Measurements from ENCODE around the gene SUN1. TPM values are rescaled to one million over a fixed set of nuclear protein-coding genes. Genes with fewer than 3 reads are reported as not detected.

Gene SUN1
- total and polyA plus RNA-seq, 5 donors from 2014 or later = 46.8 to 90.0 (median 54.4) TPM

DNA sequence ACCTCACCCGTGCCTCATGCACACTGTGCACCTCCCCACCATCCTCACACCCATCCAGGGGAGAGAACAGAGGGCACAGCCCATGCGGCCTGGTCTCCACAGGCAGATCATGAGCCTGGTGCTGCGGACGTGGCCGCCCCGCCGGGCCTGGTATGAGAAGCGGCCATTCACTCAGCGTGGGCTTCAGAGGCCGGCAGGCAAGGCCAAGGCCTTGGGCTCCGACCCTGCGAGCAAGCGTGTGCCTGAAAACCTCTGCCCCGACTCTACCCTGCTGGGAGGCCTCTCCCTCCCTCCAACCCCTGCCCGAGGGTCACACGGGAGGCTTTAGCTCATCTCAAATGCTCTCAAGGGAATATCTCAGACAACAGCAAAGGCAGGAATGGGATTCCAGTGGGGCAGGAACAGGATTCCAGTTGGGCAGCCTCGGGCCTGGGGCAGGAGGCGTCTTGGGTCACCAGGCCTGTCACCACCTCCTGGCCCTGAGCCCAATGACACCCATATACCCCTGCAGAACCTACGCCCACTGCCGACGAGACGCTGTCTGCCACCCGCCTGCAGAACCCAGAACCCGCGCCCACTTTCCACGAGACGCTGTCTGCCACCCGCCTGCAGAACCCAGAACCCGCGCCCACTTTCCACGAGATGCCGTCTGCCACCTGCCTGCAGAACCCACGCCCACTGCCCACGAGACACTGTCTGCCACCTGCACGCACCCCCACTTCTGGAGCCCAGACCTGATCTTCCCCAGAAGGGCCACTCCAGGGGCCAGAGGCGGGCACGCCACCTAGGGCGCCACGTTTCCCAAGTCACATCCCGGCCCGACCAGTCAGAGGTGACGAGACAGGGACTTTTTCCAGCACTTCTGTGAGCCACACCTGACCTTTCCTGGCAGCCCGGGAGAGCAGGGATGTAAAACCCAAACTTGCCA lies 83.3 kb downstream of the SUN1 start:
- DNase-seq = no peak
- H3K9me3 Mint-ChIP-seq = no peaks in the 10 kb centered on the region
- Histone ChIP-seq H3K4me1 (ENCODE audit: control insufficient read depth, insufficient read depth, low read length, poor library complexity, severe bottlenecking) (no peaks in the 10 kb centered on the region), H3K36me3 (ENCODE audit: control insufficient read depth, insufficient read depth, low read length) (no peaks in the 10 kb centered on the region), H3K4me3 (ENCODE audit: low read depth, low read length) (no peak overlapping the region), H3K27ac (ENCODE audit: insufficient read depth, low read length, poor library complexity, severe bottlenecking) (no peak overlapping the region), H3K9me3 (ENCODE audit: control insufficient read depth in 2 of 2, low read length in 2 of 2) (no peaks in the 10 kb centered on the region), H3K27me3 (ENCODE audit: control insufficient read depth, insufficient read depth, low read length) (no peaks in the 10 kb centered on the region)
- H3K36me3 Mint-ChIP-seq = no peaks in the 10 kb centered on the region
- ATAC-seq (ENCODE audit: low read depth in 2 of 2) = no peak
- peak overlapping the region in 1 of 4 donors; percentile 72 for H3K4me3 Mint-ChIP-seq
- peaks cover 5% of the 10 kb centered on the region for H3K27me3 Mint-ChIP-seq
- peaks cover 0 to 8% (median 0%) of the 10 kb centered on the region in 4 donors for H3K4me1 Mint-ChIP-seq
- no peak overlapping the region for H3K27ac Mint-ChIP-seq

DNA sequence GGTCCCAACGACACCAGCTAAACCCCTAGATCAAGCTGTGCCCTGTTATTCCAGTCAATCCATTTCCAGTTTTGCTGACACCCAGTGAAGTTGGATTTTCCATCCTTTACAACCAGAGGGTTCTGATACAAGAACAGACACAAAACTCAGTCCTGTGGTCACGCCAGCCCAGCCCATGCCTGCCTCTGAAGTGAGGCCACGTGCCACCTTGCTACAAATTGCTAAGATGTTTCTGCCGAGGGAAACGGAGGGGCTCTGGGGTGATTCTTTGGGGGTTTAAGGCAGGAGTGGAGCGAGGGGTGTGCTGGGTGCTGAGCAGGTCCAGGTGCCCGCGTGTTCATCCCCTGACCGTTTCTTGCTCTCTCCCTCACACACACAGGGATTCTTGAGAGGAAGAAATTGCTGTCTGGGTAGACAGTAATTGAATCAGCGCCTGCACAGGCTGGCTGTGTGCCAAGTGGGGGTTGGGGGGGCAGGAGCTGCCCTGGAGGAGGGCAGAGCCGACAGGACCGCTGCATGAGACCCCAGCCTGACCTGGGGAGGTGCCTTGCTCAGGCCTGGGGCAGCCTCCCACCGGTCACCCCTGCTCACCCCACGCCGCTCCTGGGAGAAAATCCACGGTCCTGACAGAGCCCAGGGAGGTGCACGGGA lies 84.1 kb downstream of the SUN1 start:
- ATAC-seq (ENCODE audit: low read depth in 2 of 2) = no peak
- H3K4me3 ChIP-seq (ENCODE audit: low read depth, low read length) = no peak overlapping the region

DNA sequence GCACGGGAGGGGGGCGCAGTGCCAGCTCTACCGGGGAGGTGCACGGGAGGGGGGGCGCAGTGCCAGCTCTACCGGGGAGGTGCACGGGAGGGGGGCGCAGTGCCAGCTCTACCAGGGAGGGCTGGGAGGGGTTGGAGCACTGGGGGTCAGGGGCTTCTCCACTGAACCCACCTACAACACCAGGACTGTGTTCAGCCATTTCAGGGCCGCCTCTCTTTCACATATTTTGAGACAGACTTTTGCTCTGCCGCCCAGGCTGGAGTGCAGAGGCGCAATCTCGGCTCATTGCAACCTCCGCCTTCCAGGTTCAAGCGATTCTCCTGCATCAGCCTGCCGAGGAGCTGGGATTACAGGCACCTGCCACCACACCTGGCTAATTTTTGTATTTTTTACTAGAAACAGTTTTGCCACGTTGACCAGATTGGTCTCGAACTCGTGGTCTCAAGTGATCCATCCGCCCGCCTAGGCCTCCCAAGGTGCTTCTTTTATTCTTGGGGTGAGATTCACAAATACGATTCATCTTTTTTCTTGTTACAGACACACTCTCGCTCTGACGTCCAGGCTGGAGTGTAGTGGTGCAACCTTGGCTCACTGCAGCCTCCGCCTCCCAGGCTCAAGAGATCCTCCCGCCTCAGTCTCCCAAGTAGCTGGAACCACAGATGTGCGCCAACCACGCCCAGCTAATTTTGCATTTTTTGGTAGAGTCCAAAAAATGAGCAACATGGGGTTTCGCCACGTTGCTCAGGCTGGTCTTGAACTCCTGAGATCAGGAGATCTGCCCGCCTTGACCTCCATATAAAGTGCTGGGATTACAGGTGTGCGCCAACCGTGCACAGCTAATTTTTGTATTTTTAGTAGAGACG lies 85.2 kb downstream of the SUN1 start:
- no peak for DNase-seq
- Histone ChIP-seq H3K27ac (ENCODE audit: insufficient read depth, low read length, poor library complexity, severe bottlenecking) (no peak overlapping the region), H3K9me3 (ENCODE audit: control insufficient read depth in 2 of 2, low read length in 2 of 2) (no peaks in the 10 kb centered on the region), H3K4me3 (ENCODE audit: low read depth, low read length) (no peak overlapping the region), H3K4me1 (ENCODE audit: control insufficient read depth, insufficient read depth, low read length, poor library complexity, severe bottlenecking) (peaks cover 16% of the 10 kb centered on the region), H3K27me3 (ENCODE audit: control insufficient read depth, insufficient read depth, low read length) (no peaks in the 10 kb centered on the region), H3K36me3 (ENCODE audit: control insufficient read depth, insufficient read depth, low read length) (no peaks in the 10 kb centered on the region)
- Mint-ChIP-seq H3K36me3 (no peaks in the 10 kb centered on the region), H3K4me1 (peaks cover 0 to 19% (median 0%) of the 10 kb centered on the region in 4 donors), H3K4me3 (no peak overlapping the region), H3K27ac (peak overlapping the region in 1 of 3 donors; percentile 46), H3K9me3 (no peaks in the 10 kb centered on the region), H3K27me3 (peaks cover 5% of the 10 kb centered on the region)
- ATAC-seq (ENCODE audit: low read depth in 2 of 2) = no peak

More for the DNA sequence above, 84.1 kb downstream of the SUN1 start:
- Histone ChIP-seq H3K36me3 (ENCODE audit: control insufficient read depth, insufficient read depth, low read length) (no peaks in the 10 kb centered on the region), H3K27me3 (ENCODE audit: control insufficient read depth, insufficient read depth, low read length) (no peaks in the 10 kb centered on the region), H3K4me1 (ENCODE audit: control insufficient read depth, insufficient read depth, low read length, poor library complexity, severe bottlenecking) (peaks cover 6% of the 10 kb centered on the region), H3K27ac (ENCODE audit: insufficient read depth, low read length, poor library complexity, severe bottlenecking) (no peak overlapping the region), H3K9me3 (ENCODE audit: control insufficient read depth in 2 of 2, low read length in 2 of 2) (no peaks in the 10 kb centered on the region)
- peaks cover 5% of the 10 kb centered on the region for H3K27me3 Mint-ChIP-seq
- no peaks in the 10 kb centered on the region for H3K9me3 Mint-ChIP-seq
- DNase-seq = no peak
- no peaks in the 10 kb centered on the region for H3K36me3 Mint-ChIP-seq
- H3K4me3 Mint-ChIP-seq = peak overlapping the region in 2 of 4 donors; percentile 48 to 72
- H3K4me1 Mint-ChIP-seq = peaks cover 0 to 16% (median 0%) of the 10 kb centered on the region in 4 donors
- H3K27ac Mint-ChIP-seq = no peak overlapping the region

DNA sequence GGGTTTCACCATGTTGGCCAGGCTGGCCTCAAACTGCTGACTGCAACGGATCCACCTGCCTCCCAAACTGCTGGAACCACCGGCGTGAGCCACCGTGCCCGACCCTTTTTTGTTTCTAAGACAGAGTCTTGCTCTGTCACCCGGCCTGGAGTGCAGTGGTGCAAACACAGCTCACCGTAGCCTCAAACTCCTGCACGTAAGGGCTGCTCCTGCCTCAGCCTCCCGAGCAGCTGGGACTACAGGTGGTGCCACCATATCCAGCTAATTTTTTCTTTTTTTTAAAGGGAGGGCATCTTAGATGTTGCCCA lies 85.8 kb downstream of the SUN1 start:
- H3K4me3 Mint-ChIP-seq = peak overlapping the region in 1 of 4 donors; percentile 35
- Histone ChIP-seq H3K4me1 (ENCODE audit: control insufficient read depth, insufficient read depth, low read length, poor library complexity, severe bottlenecking) (peaks cover 22% of the 10 kb centered on the region), H3K27me3 (ENCODE audit: control insufficient read depth, insufficient read depth, low read length) (no peaks in the 10 kb centered on the region), H3K9me3 (ENCODE audit: control insufficient read depth in 2 of 2, low read length in 2 of 2) (no peaks in the 10 kb centered on the region), H3K36me3 (ENCODE audit: control insufficient read depth, insufficient read depth, low read length) (no peaks in the 10 kb centered on the region), H3K4me3 (ENCODE audit: low read depth, low read length) (no peak overlapping the region), H3K27ac (ENCODE audit: insufficient read depth, low read length, poor library complexity, severe bottlenecking) (no peak overlapping the region)
- H3K9me3 Mint-ChIP-seq = no peaks in the 10 kb centered on the region
- H3K27ac Mint-ChIP-seq = no peak overlapping the region
- no peaks in the 10 kb centered on the region for H3K36me3 Mint-ChIP-seq
- peaks cover 4% of the 10 kb centered on the region for H3K27me3 Mint-ChIP-seq
- ATAC-seq (ENCODE audit: low read depth in 2 of 2) (no peak), DNase-seq (no peak)
- peaks cover 0 to 23% (median under 1%) of the 10 kb centered on the region in 4 donors for H3K4me1 Mint-ChIP-seq

DNA sequence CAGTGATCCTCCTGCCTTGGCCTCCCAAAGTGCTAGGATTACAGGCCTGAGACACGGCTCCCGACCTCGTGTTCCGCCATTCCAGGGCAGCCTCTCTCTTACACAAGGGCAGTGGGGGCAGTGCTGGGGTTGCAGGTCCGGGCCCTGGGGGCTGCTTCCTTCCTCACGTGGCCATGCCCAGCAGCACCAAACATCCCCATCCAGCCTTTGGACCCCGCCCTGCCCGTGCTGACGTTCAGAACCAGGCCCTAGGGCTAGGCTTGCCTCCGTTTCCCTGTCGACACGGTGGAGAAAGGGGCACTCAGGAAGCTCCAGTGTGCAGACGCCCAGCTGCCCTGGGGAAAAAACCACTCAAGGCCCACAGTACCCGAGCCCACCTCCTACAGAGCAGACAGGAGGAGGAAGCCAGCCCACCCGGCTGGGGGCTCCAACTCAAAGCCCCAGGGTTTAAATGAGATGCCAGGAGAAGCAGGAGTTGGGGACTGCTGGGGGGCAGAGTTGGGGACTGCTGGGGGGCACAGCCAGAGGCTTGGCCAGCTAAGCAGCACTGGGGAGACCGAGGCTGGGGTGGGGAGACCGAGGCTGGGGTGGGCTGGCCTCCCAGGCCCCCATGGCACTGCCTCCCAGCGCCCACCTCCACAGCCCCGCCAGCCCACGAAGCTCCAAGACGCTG lies 86.3 kb downstream of the SUN1 start:
- ATAC-seq (ENCODE audit: low read depth in 2 of 2) (no peak), DNase-seq (no peak)
- no peaks in the 10 kb centered on the region for H3K36me3 ChIP-seq (ENCODE audit: control insufficient read depth, insufficient read depth, low read length)
- H3K9me3 ChIP-seq (ENCODE audit: control insufficient read depth in 2 of 2, low read length in 2 of 2) = no peaks in the 10 kb centered on the region
- no peaks in the 10 kb centered on the region for H3K27me3 Mint-ChIP-seq
- H3K4me1 Mint-ChIP-seq = peaks cover 0 to 27% (median 3%) of the 10 kb centered on the region in 4 donors
- no peaks in the 10 kb centered on the region for H3K27me3 ChIP-seq (ENCODE audit: control insufficient read depth, insufficient read depth, low read length)
- no peaks in the 10 kb centered on the region for H3K9me3 Mint-ChIP-seq
- no peak overlapping the region for H3K27ac ChIP-seq (ENCODE audit: insufficient read depth, low read length, poor library complexity, severe bottlenecking)
- H3K4me3 Mint-ChIP-seq = peak overlapping the region in 1 of 4 donors; percentile 35
- no peak overlapping the region for H3K4me3 ChIP-seq (ENCODE audit: low read depth, low read length)
- peaks cover 27% of the 10 kb centered on the region for H3K4me1 ChIP-seq (ENCODE audit: control insufficient read depth, insufficient read depth, low read length, poor library complexity, severe bottlenecking)
- H3K36me3 Mint-ChIP-seq = no peaks in the 10 kb centered on the region
- H3K27ac Mint-ChIP-seq = no peak overlapping the region

DNA sequence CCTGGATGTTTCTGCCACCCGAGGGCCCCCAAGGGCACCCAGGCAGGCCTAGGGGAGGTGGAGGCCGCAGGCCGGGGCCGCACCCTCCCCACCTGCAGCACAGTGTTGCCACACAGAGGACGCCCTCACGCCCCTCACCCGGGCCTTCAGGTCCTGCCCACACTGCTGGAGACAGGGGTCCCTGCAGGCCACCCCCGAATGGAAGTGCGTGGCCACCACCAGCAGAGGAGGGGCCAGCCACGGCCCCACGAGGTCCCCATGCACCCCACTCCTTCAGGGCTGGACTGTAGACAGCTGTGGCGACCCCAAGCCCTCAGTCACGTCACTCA lies 86.8 kb downstream of the SUN1 start:
- Histone ChIP-seq H3K36me3 (ENCODE audit: control insufficient read depth, insufficient read depth, low read length) (no peaks in the 10 kb centered on the region), H3K4me3 (ENCODE audit: low read depth, low read length) (no peak overlapping the region), H3K27me3 (ENCODE audit: control insufficient read depth, insufficient read depth, low read length) (no peaks in the 10 kb centered on the region), H3K27ac (ENCODE audit: insufficient read depth, low read length, poor library complexity, severe bottlenecking) (no peak overlapping the region), H3K4me1 (ENCODE audit: control insufficient read depth, insufficient read depth, low read length, poor library complexity, severe bottlenecking) (peaks cover 32% of the 10 kb centered on the region), H3K9me3 (ENCODE audit: control insufficient read depth in 2 of 2, low read length in 2 of 2) (no peaks in the 10 kb centered on the region)
- DNase-seq (no peak), ATAC-seq (ENCODE audit: low read depth in 2 of 2) (no peak)
- H3K9me3 Mint-ChIP-seq = no peaks in the 10 kb centered on the region
- no peaks in the 10 kb centered on the region for H3K36me3 Mint-ChIP-seq
- peak overlapping the region in 1 of 4 donors; percentile 71 for H3K4me3 Mint-ChIP-seq
- peaks cover 0 to 27% (median 4%) of the 10 kb centered on the region in 4 donors for H3K4me1 Mint-ChIP-seq
- H3K27ac Mint-ChIP-seq = peak overlapping the region in 1 of 3 donors; percentile 52
- no peaks in the 10 kb centered on the region for H3K27me3 Mint-ChIP-seq

GRCh38 chr7:919924-920341 lies 87.7 kb downstream of the SUN1 start:
- ATAC-seq (ENCODE audit: low read depth in 2 of 2) (no peak), DNase-seq (no peak)
- no peaks in the 10 kb centered on the region for H3K36me3 ChIP-seq (ENCODE audit: control insufficient read depth, insufficient read depth, low read length)
- no peaks in the 10 kb centered on the region for H3K9me3 ChIP-seq (ENCODE audit: control insufficient read depth in 2 of 2, low read length in 2 of 2)
- H3K27me3 ChIP-seq (ENCODE audit: control insufficient read depth, insufficient read depth, low read length) = no peaks in the 10 kb centered on the region
- H3K4me1 ChIP-seq (ENCODE audit: control insufficient read depth, insufficient read depth, low read length, poor library complexity, severe bottlenecking) = peaks cover 40% of the 10 kb centered on the region
- no peak overlapping the region for H3K27ac ChIP-seq (ENCODE audit: insufficient read depth, low read length, poor library complexity, severe bottlenecking)
- Mint-ChIP-seq H3K4me1 (peaks cover 0 to 34% (median 4%) of the 10 kb centered on the region in 4 donors), H3K4me3 (no peak overlapping the region), H3K27ac (no peak overlapping the region), H3K9me3 (no peaks in the 10 kb centered on the region), H3K27me3 (no peaks in the 10 kb centered on the region), H3K36me3 (no peaks in the 10 kb centered on the region)
- no peak overlapping the region for H3K4me3 ChIP-seq (ENCODE audit: low read depth, low read length)
